HTERT RPE-1 (cell line): ENCODE results near the gene LRRC3B.

Experiments
- in situ Hi-C: fragments of 300-500 bp; cut with MboI; formaldehyde crosslinking; loops from 4 replicates; pipeline ENCODE4 v1.14.3; 2020; ENCODE audit warnings: low sequenced_read_pairs

Gene LRRC3B

GRCh38 chr3:26704736-26705135, 82.2 kb downstream of the LRRC3B start:
- in situ Hi-C loops = no loop called here

- in situ Hi-C loops = no loop called here
Measured at GRCh38 chr3:26708501-26708900, 85.9 kb downstream of the LRRC3B start.

- in situ Hi-C loops = no loop called here
Measured at GRCh38 chr3:26712211-26713026, 89.8 kb downstream of the LRRC3B start.

GRCh38 chr3:26713091-26713490, 90.5 kb downstream of the LRRC3B start:
- in situ Hi-C loops = no loop called here

- in situ Hi-C loops = no loop called here
Measured at GRCh38 chr3:26714485-26714884, 91.9 kb downstream of the LRRC3B start.

GRCh38 chr3:26715431-26715830, 92.9 kb downstream of the LRRC3B start:
- in situ Hi-C loops = no loop called here

GRCh38 chr3:26718315-26718714, 95.7 kb downstream of the LRRC3B start:
- in situ Hi-C loops = no loop called here

- in situ Hi-C loops = no loop called here
Measured at GRCh38 chr3:26719134-26719533, 96.6 kb downstream of the LRRC3B start.

- in situ Hi-C loops = no loop called here
Measured at GRCh38 chr3:26721047-26721446, 98.5 kb downstream of the LRRC3B start.

GRCh38 chr3:26731843-26732242, 109.3 kb downstream of the LRRC3B start:
- in situ Hi-C loops = no loop called here

- in situ Hi-C loops = no loop called here
Measured at GRCh38 chr3:26750263-26750662, 127.7 kb downstream of the LRRC3B start.

GRCh38 chr3:26752466-26752865, 129.9 kb downstream of the LRRC3B start:
- in situ Hi-C loops = no loop called here

- in situ Hi-C loops = no loop called here
Measured at GRCh38 chr3:26753095-26753494, 130.5 kb downstream of the LRRC3B start.

GRCh38 chr3:26757978-26758377, 135.4 kb downstream of the LRRC3B start:
- in situ Hi-C loops = no loop called here
